Breast epithelium (tissue), 4 donors: ENCODE results near the gene PCAT7. TPM values are rescaled to one million over a fixed set of nuclear protein-coding genes. Genes with fewer than 3 reads are reported as not detected.
A peak's percentile ranks its signal among the peaks of the same experiment; 100 is the strongest.
"Not testable (repeated sequence)": the region's sequence is repeated elsewhere in the genome, so short reads cannot be mapped to it uniquely, and the experiment has no call there.

ENCODE experiments used
- DNase-seq, 2 donors: peaks; one replicate each; pipeline ENCODE4 v3.0.0-alpha.2; 2019; ENCODE audit warnings: low spot score in 2 of 2
- H3K27ac ChIP-seq, 2 donors: fragments of 200-600 bp; sonication (generic) in 1 of 2; one replicate each; pipeline ENCODE4 v1.5.1; 2016 to 2019; ENCODE audit warnings: mild to moderate bottlenecking in 1 of 2
- H3K27me3 ChIP-seq, 2 donors: fragments of 200-600 bp; sonication (generic) in 1 of 2; one replicate each; pipeline versions ENCODE4 v1.5.1 to v1.6.0; 2017 to 2019; ENCODE audit warnings: control low read depth in 1 of 2, mild to moderate bottlenecking in 1 of 2
- H3K36me3 ChIP-seq: fragments of 200-600 bp; one replicate; pipeline ENCODE4 v1.5.1; 2019
- H3K4me1 ChIP-seq, 2 donors: fragments of 200-600 bp; sonication (generic); one replicate each; pipeline ENCODE4 v1.5.1; 2016 to 2019; ENCODE audit warnings: control low read depth in 1 of 2
- H3K4me3 ChIP-seq, 3 donors: fragments of 200-600 bp; sonication (generic); 1 replicate in 2 of 3; 2 replicates in 1 of 3; pipeline ENCODE4 v1.5.1; 2016 to 2019; ENCODE audit warnings: mild to moderate bottlenecking in 3 of 3, moderate library complexity in 2 of 3
- H3K9me3 ChIP-seq, 2 donors: fragments of 200-600 bp; sonication (generic) in 1 of 2; one replicate each; pipeline ENCODE4 v1.5.1; 2016 to 2019; ENCODE audit warnings: control low read depth in 1 of 2
- CTCF ChIP-seq, 3 donors: fragments of 450-650 bp; IDR thresholded peaks; one replicate each; pipeline ENCODE4 v1.5.1; 2016 to 2017; ENCODE audit warnings: antibody characterized with exemption in 3 of 3, mild to moderate bottlenecking in 3 of 3, moderate library complexity in 3 of 3
- POLR2A ChIP-seq: fragments of 450-650 bp; IDR thresholded peaks from one replicate; pipeline ENCODE4 v1.6.1; 2016; ENCODE audit warnings: antibody characterized with exemption, mild to moderate bottlenecking, moderate library complexity
- POLR2AphosphoS5 ChIP-seq, 3 donors: sonication (generic); formaldehyde crosslinking; IDR thresholded peaks; one replicate each; pipeline ENCODE4 v1.6.1; 2017; ENCODE audit warnings: antibody characterized with exemption in 3 of 3
- intact Hi-C: fragments of 100-400 bp; cut with DNase I; formaldehyde crosslinking; loops from one replicate; pipeline ENCODE4 v1.15.1; 2023; ENCODE audit warnings: low total_unique reads
- total RNA-seq, 3 donors: library from RNA; depleted of rRNA; stranded (reverse); fragments of >200 nt; gene quantifications; one replicate each; pipeline ENCODE4 v1.1.0, GENCODE V29; 2016

Gene PCAT7
- total RNA-seq, 3 donors from 2014 or later: under 0.01 TPM; not detected in 2

- Histone ChIP-seq H3K36me3 (no peaks in the 10 kb centered on the region), H3K4me1 (no peaks in the 10 kb centered on the region), H3K4me3 (peak overlapping the region in 1 of 3 donors; percentile 39), H3K27me3 (no peaks in the 10 kb centered on the region), H3K27ac (no peak overlapping the region), H3K9me3 (no peaks in the 10 kb centered on the region)
- TF ChIP-seq POLR2A (no peak), POLR2AphosphoS5 (IDR thresholded peaks at IDR 0.05) (no peak), CTCF (IDR thresholded peaks at IDR 0.05) (no peak)
- intact Hi-C loops: no loop called here
- no peak for DNase-seq
Observed at GRCh38 chr9:94586814-94587213, 31.9 kb downstream of the PCAT7 start.

- intact Hi-C loops: no loop called here
- no peaks in the 10 kb centered on the region for H3K4me1 ChIP-seq
- H3K27ac ChIP-seq: no peak overlapping the region
- no peaks in the 10 kb centered on the region for H3K36me3 ChIP-seq
- H3K4me3 ChIP-seq: no peak overlapping the region
- no peaks in the 10 kb centered on the region for H3K9me3 ChIP-seq
- DNase-seq: no peak
- no peaks in the 10 kb centered on the region for H3K27me3 ChIP-seq
- no peak for TF ChIP-seq POLR2A
- TF ChIP-seq CTCF (IDR thresholded peaks at IDR 0.05): no peak
- no peak for TF ChIP-seq POLR2AphosphoS5 (IDR thresholded peaks at IDR 0.05)
Observed at GRCh38 chr9:94588681-94589080, 33.8 kb downstream of the PCAT7 start.

GRCh38 chr9:94591046-94591545 lies 36.2 kb downstream of the PCAT7 start:
- H3K27ac ChIP-seq, H3K4me1 ChIP-seq, H3K4me3 ChIP-seq, H3K9me3 ChIP-seq, H3K36me3 ChIP-seq, DNase-seq, intact Hi-C loops, H3K27me3 ChIP-seq: not testable (repeated sequence)

- Histone ChIP-seq H3K36me3 (no peaks in the 10 kb centered on the region), H3K27me3 (no peaks in the 10 kb centered on the region), H3K9me3 (no peaks in the 10 kb centered on the region), H3K4me3 (no peak overlapping the region), H3K27ac (no peak overlapping the region), H3K4me1 (no peaks in the 10 kb centered on the region)
- TF ChIP-seq CTCF (IDR thresholded peaks at IDR 0.05) (no peak), POLR2A (no peak), POLR2AphosphoS5 (IDR thresholded peaks at IDR 0.05) (no peak)
- DNase-seq: no peak
- intact Hi-C loops: no loop called here
Observed at GRCh38 chr9:94591876-94592275, 37.0 kb downstream of the PCAT7 start.

GRCh38 chr9:94592683-94593082 lies 37.8 kb downstream of the PCAT7 start:
- H3K4me1 ChIP-seq, H3K36me3 ChIP-seq, H3K4me3 ChIP-seq, intact Hi-C loops, H3K9me3 ChIP-seq, DNase-seq, H3K27ac ChIP-seq, H3K27me3 ChIP-seq: not testable (repeated sequence)

- Histone ChIP-seq H3K27me3 (no peaks in the 10 kb centered on the region), H3K27ac (no peak within 1 kb of the TSS), H3K4me3 (no peak within 1 kb of the TSS), H3K4me1 (no peaks in the 10 kb centered on the region), H3K9me3 (no peaks in the 10 kb centered on the region), H3K36me3 (no peaks in the 10 kb centered on the region)
- no peak for TF ChIP-seq CTCF (IDR thresholded peaks at IDR 0.05)
- TF ChIP-seq POLR2AphosphoS5 (IDR thresholded peaks at IDR 0.05): no peak
- TF ChIP-seq POLR2A: no peak
- no peak for DNase-seq
- intact Hi-C loops: no loop called here
Observed at GRCh38 chr9:94593459-94594345, 38.8 kb downstream of the PCAT7 start, which contains the start of gene FBP2. Gene FBP2, minus strand, starts transcription at chr9:94593824. Its CDS starts 98 bp downstream, at chr9:94593726.
